Ammon's horn (tissue), 1 donor: ENCODE data around the gene CD96.

Experiments
- DNase-seq: peaks from one replicate; pipeline ENCODE4 v3.0.0-alpha.2; 2016; ENCODE audit warnings: low spot score

CD96 gene

GRCh38 chr3:111566844-111567243, 24.8 kb downstream of the CD96 start:
- DNase-seq, result no peak

- no peak for DNase-seq
These were observed 26.4 kb downstream of the CD96 start for GRCh38 chr3:111568355-111568754.

- no peak for DNase-seq
These were observed 26.9 kb downstream of the CD96 start for GRCh38 chr3:111568911-111569310.

- DNase-seq, result no peak
These were observed 28.5 kb downstream of the CD96 start for GRCh38 chr3:111570404-111571030.

- no peak for DNase-seq
These were observed 29.3 kb downstream of the CD96 start for GRCh38 chr3:111571282-111571681.

GRCh38 chr3:111571907-111572460, 30.0 kb downstream of the CD96 start:
- no peak for DNase-seq

GRCh38 chr3:111577113-111577512, 35.1 kb downstream of the CD96 start:
- DNase-seq, result no peak

GRCh38 chr3:111577798-111578685, 36.0 kb downstream of the CD96 start:
- DNase-seq, result peak; percentile 20

GRCh38 chr3:111578867-111579266, 36.9 kb downstream of the CD96 start:
- DNase-seq, result no peak

- DNase-seq, result no peak
These were observed 37.5 kb downstream of the CD96 start for GRCh38 chr3:111579495-111579894.

GRCh38 chr3:111581403-111582119, 39.6 kb downstream of the CD96 start:
- DNase-seq, result no peak

GRCh38 chr3:111582120-111582474, 40.1 kb downstream of the CD96 start:
- DNase-seq, result no peak

- DNase-seq, result no peak
These were observed 42.7 kb downstream of the CD96 start for GRCh38 chr3:111584744-111585143.

- no peak for DNase-seq
These were observed 43.2 kb downstream of the CD96 start for GRCh38 chr3:111585217-111585616.

GRCh38 chr3:111588527-111588926, 46.5 kb downstream of the CD96 start:
- no peak for DNase-seq

- no peak for DNase-seq
These were observed 47.5 kb downstream of the CD96 start for GRCh38 chr3:111589303-111590142.

GRCh38 chr3:111590143-111590491, 48.1 kb downstream of the CD96 start:
- DNase-seq, result no peak

- no peak for DNase-seq
These were observed 49.6 kb downstream of the CD96 start for GRCh38 chr3:111591555-111591954.

- DNase-seq, result no peak
These were observed 50.1 kb downstream of the CD96 start for GRCh38 chr3:111592143-111592542.

- no peak for DNase-seq
These were observed 50.9 kb downstream of the CD96 start for GRCh38 chr3:111592936-111593335.

GRCh38 chr3:111593666-111594065, 51.7 kb downstream of the CD96 start:
- no peak for DNase-seq

- no peak for DNase-seq
These were observed 52.2 kb downstream of the CD96 start for GRCh38 chr3:111594205-111594604.
